GM23338 (cell line): ENCODE data around the gene ELAPOR1. TPM values are rescaled to one million over a fixed set of nuclear protein-coding genes. Genes with fewer than 3 reads are reported as not detected.

Experiments used
- ATAC-seq: fragments of 200-7000 bp; cut with Tn5 transposase; 3 replicates; pipeline ENCODE4 v1.9.1; 2020
- DNase-seq: peaks from one replicate; pipeline ENCODE4 v3.0.0-alpha.2; 2015; ENCODE audit warnings: low spot score
- H2AFZ ChIP-seq: fragments of 200-600 bp; sonication (generic); 2 replicates; pipeline ENCODE4 v1.8.0; 2016; ENCODE audit warnings: antibody characterized with exemption, mild to moderate bottlenecking, moderate library complexity
- H3F3A ChIP-seq: fragments of 200-600 bp; sonication (generic); replicated peaks from 2 replicates; pipeline ENCODE4 v1.8.0; 2017; ENCODE audit warnings: antibody characterized with exemption, mixed run types, low read depth
- H3K27ac ChIP-seq: fragments of 200-600 bp; sonication (generic); 2 replicates; pipeline ENCODE4 v1.6.1; 2016; ENCODE audit warnings: low read depth
- H3K27me3 ChIP-seq: fragments of 200-600 bp; sonication (generic); 2 replicates; pipeline ENCODE4 v1.8.0; 2016; ENCODE audit warnings: mild to moderate bottlenecking, mixed run types, moderate library complexity; ENCODE audit not compliant: insufficient read depth
- H3K36me3 ChIP-seq: fragments of 200-600 bp; sonication (generic); 2 replicates; pipeline ENCODE4 v1.8.0; 2016; ENCODE audit warnings: mild to moderate bottlenecking; ENCODE audit not compliant: insufficient read depth
- H3K4me1 ChIP-seq: fragments of 200-600 bp; sonication (generic); 2 replicates; pipeline ENCODE4 v1.8.0; 2016; ENCODE audit warnings: mild to moderate bottlenecking, moderate library complexity; ENCODE audit not compliant: insufficient read depth
- H3K4me2 ChIP-seq: fragments of 200-600 bp; sonication (generic); 2 replicates; pipeline ENCODE4 v1.7.1; 2017; ENCODE audit warnings: mixed run types
- H3K4me3 ChIP-seq: fragments of 200-600 bp; sonication (generic); 2 replicates; pipeline ENCODE4 v1.6.1; 2016; ENCODE audit warnings: mixed run types
- H3K79me2 ChIP-seq: fragments of 200-600 bp; sonication (generic); replicated peaks from 2 replicates; pipeline ENCODE4 v1.8.0; 2017; ENCODE audit warnings: mild to moderate bottlenecking; ENCODE audit not compliant: insufficient read depth
- H3K9me2 ChIP-seq: fragments of 200-600 bp; sonication (generic); 2 replicates; pipeline ENCODE4 v1.8.0; 2017; ENCODE audit not compliant: insufficient read depth
- H4K20me1 ChIP-seq: fragments of 200-600 bp; sonication (generic); replicated peaks from 2 replicates; pipeline ENCODE4 v1.8.0; 2017; ENCODE audit warnings: mild to moderate bottlenecking; ENCODE audit not compliant: insufficient read depth
- H3K27ac Mint-ChIP-seq: 2 replicates; pipeline ENCODE4 v1.8.0; 2020; ENCODE audit warnings: inconsistent platforms, mild to moderate bottlenecking, moderate library complexity, mixed read lengths
- H3K27me3 Mint-ChIP-seq: 3 replicates; pipeline ENCODE4 v1.8.0; 2022; ENCODE audit warnings: low read depth, mild to moderate bottlenecking, moderate library complexity, mixed read lengths, inconsistent platforms; ENCODE audit not compliant: insufficient read depth, poor library complexity
- H3K36me3 Mint-ChIP-seq: 3 replicates; pipeline ENCODE4 v1.8.0; 2021; ENCODE audit warnings: low read depth, mild to moderate bottlenecking, inconsistent platforms, moderate library complexity, mixed read lengths
- H3K4me1 Mint-ChIP-seq: 3 replicates; pipeline ENCODE4 v1.8.0; 2020; ENCODE audit warnings: mild to moderate bottlenecking, inconsistent platforms, mixed read lengths
- H3K4me3 Mint-ChIP-seq: 3 replicates; pipeline ENCODE4 v1.8.0; 2021; ENCODE audit warnings: moderate library complexity, mild to moderate bottlenecking, inconsistent platforms, mixed read lengths
- H3K9me3 Mint-ChIP-seq: 3 replicates; pipeline ENCODE4 v1.8.0; 2020; ENCODE audit warnings: moderate library complexity, mild to moderate bottlenecking, inconsistent platforms, mixed read lengths
- CREB1 ChIP-seq: fragments of 250-450 bp; sonication (Bioruptor Pico); IDR thresholded peaks from 2 replicates; pipeline ENCODE4 v1.5.0; 2020; ENCODE audit warnings: low read depth, mild to moderate bottlenecking, moderate library complexity
- CTCF ChIP-seq, 2 experiments: fragments of 200-600 bp in 1 of 2; sonication (generic) in 1 of 2; conservative IDR thresholded peaks; 2 replicates each; pipeline versions ENCODE4 v1.5.1 to v1.6.1; 2016 to 2017; ENCODE audit warnings: antibody characterized with exemption in 2 of 2, low read depth in 2 of 2, mild to moderate bottlenecking in 2 of 2, moderate library complexity in 1 of 2
- ETS1 ChIP-seq: IDR thresholded peaks from 2 replicates; pipeline ENCODE4 v1.6.1; 2016; ENCODE audit warnings: antibody characterized with exemption
- EZH2 ChIP-seq: fragments of 200-600 bp; sonication (generic); IDR thresholded peaks from one replicate; pipeline ENCODE4 v1.8.0; 2017; ENCODE audit warnings: antibody characterized with exemption, mild to moderate bottlenecking, low read depth; ENCODE audit not compliant: unreplicated experiment
- EZH2phosphoT487 ChIP-seq: fragments of 200-600 bp; sonication (generic); IDR thresholded peaks from one replicate; pipeline ENCODE4 v1.8.1; 2018; ENCODE audit warnings: antibody characterized with exemption; ENCODE audit not compliant: unreplicated experiment
- JUNB ChIP-seq: IDR thresholded peaks from one replicate; pipeline ENCODE4 v1.6.1; 2016; ENCODE audit warnings: antibody characterized with exemption; ENCODE audit not compliant: unreplicated experiment
- NANOG ChIP-seq: IDR thresholded peaks from 2 replicates; pipeline ENCODE4 v1.6.1; 2016; ENCODE audit warnings: antibody characterized with exemption, borderline replicate concordance
- REST ChIP-seq: IDR thresholded peaks from one replicate; pipeline ENCODE4 v1.6.1; 2018; ENCODE audit warnings: antibody characterized with exemption; ENCODE audit not compliant: unreplicated experiment
- ZNF331 ChIP-seq: fragments of 250-450 bp; sonication (Bioruptor Pico); IDR thresholded peaks from 2 replicates; pipeline ENCODE4 v1.5.0; 2020; ENCODE audit warnings: low read depth, mild to moderate bottlenecking, moderate library complexity
- polyA plus RNA-seq: library from polyadenylated mRNA; unstranded; fragments of >200 nt; fragmentation: Nextera tagmentation; extraction: Ambion mirVana; gene quantifications from 2 replicates; pipeline ENCODE4 v1.2.1, GENCODE V29; 2016
- total RNA-seq: library from RNA; depleted of rRNA; stranded (reverse); fragments of >200 nt; shearing (Covaris generic); gene quantifications from 2 replicates; pipeline ENCODE4 v1.2.3, GENCODE V29; 2014

Gene ELAPOR1
- total and polyA plus RNA-seq, 2 experiments from 2014 or later = 0.92 to 2.4 TPM

GRCh38 chr1:109065137-109065536 lies 48.8 kb upstream of the ELAPOR1 start (continued):
- TF ChIP-seq REST (no peak), EZH2 (no peak), NANOG (no peak), ZNF331 (CRISPR knock-in tag) (no peak), ETS1 (no peak), EZH2phosphoT487 (no peak)

GRCh38 chr1:109067883-109068282 lies 46.0 kb upstream of the ELAPOR1 start:
- no peak overlapping the region for H3K4me3 Mint-ChIP-seq
- H3K4me1 ChIP-seq = no peaks in the 10 kb centered on the region
- H3K36me3 Mint-ChIP-seq = peaks cover 49% of the 10 kb centered on the region
- DNase-seq (no peak), ATAC-seq (no peak)
- H3K9me2 ChIP-seq = no peaks in the 10 kb centered on the region
- H4K20me1 ChIP-seq = peaks cover 9% of the 10 kb centered on the region
- H3K27me3 Mint-ChIP-seq = peaks cover 2% of the 10 kb centered on the region
- no peak overlapping the region for H3K4me2 ChIP-seq
- H3K36me3 ChIP-seq = peaks cover 21% of the 10 kb centered on the region
- peaks cover 48% of the 10 kb centered on the region for H3K79me2 ChIP-seq
- no peaks in the 10 kb centered on the region for H3K4me1 Mint-ChIP-seq
- no peak overlapping the region for H3K27ac Mint-ChIP-seq
- no peak overlapping the region for H3K4me3 ChIP-seq
- no peak overlapping the region for H3K27ac ChIP-seq
- H2AFZ ChIP-seq = no peak overlapping the region
- H3K9me3 Mint-ChIP-seq = no peaks in the 10 kb centered on the region
- 0 out of 2 replicates have a peak, but pooled peaks cover 4% of the 10 kb centered on the region for H3F3A ChIP-seq
- H3K27me3 ChIP-seq = no peaks in the 10 kb centered on the region
- TF ChIP-seq EZH2phosphoT487 = no peak
- TF ChIP-seq EZH2 = no peak
- no peak for TF ChIP-seq ZNF331 (CRISPR knock-in tag)
- TF ChIP-seq REST = no peak
- TF ChIP-seq CREB1 (CRISPR knock-in tag) = no peak
- no peak for TF ChIP-seq CTCF (conservative IDR thresholded peaks at IDR 0.05; ENCODE audit: low read depth in 2 of 2)
- no peak for TF ChIP-seq JUNB
